Mesendoderm (in vitro differentiated cells): ENCODE data around the gene CNOT1. TPM values are rescaled to one million over a fixed set of nuclear protein-coding genes. Genes with fewer than 3 reads are reported as not detected.

Experiments used
- DNase-seq: peaks from one replicate; pipeline ENCODE4 v3.0.0; 2013
- H2AK5ac ChIP-seq: 2 replicates; pipeline ENCODE4 v1.6.1; 2013; ENCODE audit warnings: low read length, inconsistent platforms
- H2BK120ac ChIP-seq: 2 replicates; pipeline ENCODE4 v1.6.1; 2013; ENCODE audit warnings: low read depth, mild to moderate bottlenecking, low read length, moderate library complexity, mixed read lengths
- H2BK15ac ChIP-seq: replicated peaks from 2 replicates; pipeline ENCODE4 v1.6.1; 2013; ENCODE audit warnings: low read depth, mild to moderate bottlenecking, moderate library complexity
- H2BK5ac ChIP-seq: 2 replicates; pipeline ENCODE4 v1.6.1; 2013; ENCODE audit warnings: low read length, inconsistent platforms
- H3K18ac ChIP-seq: 2 replicates; pipeline ENCODE4 v1.6.1; 2013; ENCODE audit warnings: mild to moderate bottlenecking, low read length, mixed read lengths
- H3K23ac ChIP-seq: one replicate; pipeline ENCODE4 v1.6.1; 2013; ENCODE audit warnings: low read length
- H3K27ac ChIP-seq: 2 replicates; pipeline ENCODE4 v1.5.1; 2013; ENCODE audit warnings: low read depth, mild to moderate bottlenecking, inconsistent platforms, low read length, moderate library complexity
- H3K27me3 ChIP-seq: 2 replicates; pipeline ENCODE4 v1.6.1; 2013; ENCODE audit warnings: low read length, control low read depth, mild to moderate bottlenecking, inconsistent platforms; ENCODE audit not compliant: insufficient read depth, poor library complexity
- H3K36me3 ChIP-seq: 2 replicates; pipeline ENCODE4 v1.6.1; 2013; ENCODE audit warnings: low read length, inconsistent platforms; ENCODE audit not compliant: control insufficient read depth, insufficient read depth
- H3K4ac ChIP-seq: one replicate; pipeline ENCODE4 v1.6.1; 2013; ENCODE audit warnings: low read depth, mild to moderate bottlenecking, low read length, moderate library complexity
- H3K4me1 ChIP-seq: 2 replicates; pipeline ENCODE4 v1.6.1; 2013; ENCODE audit warnings: low read depth, low read length, inconsistent platforms; ENCODE audit not compliant: control insufficient read depth
- H3K4me2 ChIP-seq: 2 replicates; pipeline ENCODE4 v1.6.1; 2013; ENCODE audit warnings: low read length
- H3K4me3 ChIP-seq: 2 replicates; pipeline ENCODE4 v1.5.1; 2013; ENCODE audit warnings: mild to moderate bottlenecking, low read length
- H3K56ac ChIP-seq: one replicate; pipeline ENCODE4 v1.6.1; 2013; ENCODE audit warnings: low read length
- H3K79me1 ChIP-seq: 2 replicates; pipeline ENCODE4 v1.6.1; 2013; ENCODE audit warnings: low read length, inconsistent platforms
- H3K79me2 ChIP-seq: 2 replicates; pipeline ENCODE4 v1.6.1; 2013; ENCODE audit warnings: mild to moderate bottlenecking, low read length; ENCODE audit not compliant: control insufficient read depth, insufficient read depth
- H3K9ac ChIP-seq: 2 replicates; pipeline ENCODE4 v1.6.1; 2013; ENCODE audit warnings: low read length, inconsistent platforms
- H4K5ac ChIP-seq: one replicate; pipeline ENCODE4 v1.6.1; 2013; ENCODE audit warnings: low read length
- H4K8ac ChIP-seq: one replicate; pipeline ENCODE4 v1.6.1; 2013; ENCODE audit warnings: low read depth, mild to moderate bottlenecking, control low read depth, low read length, moderate library complexity
- WGBS: extraction: QIAGEN DNeasy Blood & Tissue Kit; methylation state at CpG from one replicate; pipeline ENCODE4 v1.1.7; 2013; ENCODE audit warnings: low lambda C conversion rate, missing lambda C conversion rate; ENCODE audit not compliant: insufficient coverage; ENCODE audit errors: extremely low coverage; 5-methylcytosine and 5-hydroxymethylcytosine counted together
- polyA plus RNA-seq, 2 experiments: library from polyadenylated mRNA; stranded (reverse); fragments of 200-250 nt; gene quantifications; one replicate each; pipeline ENCODE4 v1.2.3, GENCODE V29; 2013

Gene CNOT1
- polyA plus RNA-seq (2013, experiment 1 of 2), result 147 TPM
- polyA plus RNA-seq (2013, experiment 2 of 2), result 148 TPM

DNA sequence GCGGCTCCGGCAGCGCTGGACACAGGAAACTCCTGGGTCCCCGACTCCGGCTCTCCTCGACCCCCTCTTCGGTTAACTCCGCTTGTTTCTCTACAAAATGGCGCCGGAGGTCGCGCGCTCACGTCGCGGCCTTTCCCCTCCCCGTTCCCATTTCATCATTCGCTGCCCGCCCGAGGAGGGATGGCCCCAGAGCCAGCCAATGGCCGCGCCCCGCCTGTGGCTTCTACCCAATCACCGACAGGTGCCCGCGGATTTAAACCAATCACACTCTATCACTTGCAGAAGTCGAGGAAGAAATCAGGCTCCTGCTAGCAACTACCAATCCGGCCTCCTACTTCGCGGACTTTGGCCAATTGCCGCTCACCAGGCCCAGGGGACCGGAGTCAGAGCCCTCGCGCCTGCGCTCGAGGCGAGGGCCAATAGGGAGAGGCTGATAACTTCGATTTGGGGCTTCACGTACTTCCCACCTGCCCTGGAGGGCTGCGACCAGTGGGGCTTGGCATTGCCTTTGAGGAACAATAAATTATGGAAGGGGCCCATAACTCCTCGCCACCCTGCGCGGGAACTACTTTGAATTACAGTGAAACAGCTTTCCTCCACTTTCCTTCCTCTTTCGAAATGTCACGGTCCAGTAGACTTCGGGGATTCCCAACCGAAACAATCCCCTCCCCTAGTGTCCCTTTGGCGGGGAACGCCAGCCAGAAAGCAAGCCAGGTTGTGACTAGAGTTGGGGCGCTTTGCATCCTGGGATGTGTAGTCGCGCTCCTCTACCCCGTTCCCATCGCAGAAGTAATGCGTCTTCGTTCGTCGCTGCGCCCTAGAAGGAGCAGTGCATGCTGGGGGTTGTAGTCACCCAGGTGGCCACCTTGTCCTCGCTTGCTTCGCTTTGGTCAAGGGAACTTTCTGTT, at the start of gene CNOT1:
CNOT1 (minus strand) TSS at position 94 of the 908 bp plus-strand sequence. CDS start 30,489 bp downstream, outside the sequence.
- peak within 1 kb of the TSS; percentile 100 for H3K9ac ChIP-seq
- H2BK5ac ChIP-seq, result peak within 1 kb of the TSS; percentile 96
- peak within 1 kb of the TSS; percentile 99 for H3K23ac ChIP-seq
- peak; percentile 100 for DNase-seq
- H3K4me3 ChIP-seq, result peak within 1 kb of the TSS; percentile 99
- peaks cover 43% of the 10 kb centered on the region for H3K79me2 ChIP-seq
- H2AK5ac ChIP-seq, result peak within 1 kb of the TSS; percentile 30
- peak within 1 kb of the TSS; percentile 83 for H3K27ac ChIP-seq
- no peaks in the 10 kb centered on the region for H3K4me1 ChIP-seq
- no peaks in the 10 kb centered on the region for H3K36me3 ChIP-seq
- H4K8ac ChIP-seq, result no peak within 1 kb of the TSS
- H3K18ac ChIP-seq, result peak within 1 kb of the TSS; percentile 77
- H2BK120ac ChIP-seq, result peak within 1 kb of the TSS; percentile 8
- H4K5ac ChIP-seq, result no peak within 1 kb of the TSS
- H3K4ac ChIP-seq, result peak within 1 kb of the TSS; percentile 95
- H3K27me3 ChIP-seq, result no peaks in the 10 kb centered on the region
- H3K56ac ChIP-seq, result peak within 1 kb of the TSS; percentile 99
- H2BK15ac ChIP-seq, result no peak within 1 kb of the TSS
- no peaks in the 10 kb centered on the region for H3K79me1 ChIP-seq
- peak within 1 kb of the TSS; percentile 96 for H3K4me2 ChIP-seq
- no CpG with 5 or more reads among the region's 61 CpGs for WGBS

DNA sequence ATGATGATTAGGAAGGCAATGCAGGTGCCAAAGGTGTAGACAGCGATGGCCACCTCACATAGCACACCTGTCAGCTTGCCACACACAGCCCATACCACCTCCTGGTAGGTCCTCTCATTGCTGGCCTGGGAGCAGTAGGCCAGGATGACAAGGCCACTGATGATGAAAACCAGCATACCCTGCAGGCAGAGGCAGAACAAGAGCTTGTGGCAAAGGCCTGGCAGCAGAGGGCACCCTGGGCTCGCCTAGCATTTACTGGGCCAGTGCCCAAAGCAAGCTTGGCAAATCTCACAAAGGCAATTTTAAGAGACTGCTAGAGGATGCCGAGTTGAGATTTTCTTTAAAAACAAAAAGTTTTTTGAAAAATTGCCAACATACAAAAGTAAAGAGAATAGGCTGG, 49.1 kb upstream of the CNOT1 start:
- Histone ChIP-seq H4K5ac (no peak overlapping the region), H3K79me2 (no peaks in the 10 kb centered on the region), H3K18ac (no peak overlapping the region), H3K23ac (no peak overlapping the region), H3K36me3 (no peaks in the 10 kb centered on the region), H2AK5ac (no peak overlapping the region), H3K4me2 (no peak overlapping the region), H2BK120ac (no peak overlapping the region), H3K79me1 (peaks cover 5% of the 10 kb centered on the region), H3K27ac (no peak overlapping the region), H3K56ac (no peak overlapping the region), H3K4ac (no peak overlapping the region), H3K4me1 (no peaks in the 10 kb centered on the region), H3K9ac (no peak overlapping the region), H2BK5ac (no peak overlapping the region), H4K8ac (no peak overlapping the region), H3K4me3 (no peak overlapping the region), H2BK15ac (no peak overlapping the region), H3K27me3 (no peaks in the 10 kb centered on the region)
- no peak for DNase-seq
- no CpG with 5 or more reads among the region's 3 CpGs for WGBS

DNA sequence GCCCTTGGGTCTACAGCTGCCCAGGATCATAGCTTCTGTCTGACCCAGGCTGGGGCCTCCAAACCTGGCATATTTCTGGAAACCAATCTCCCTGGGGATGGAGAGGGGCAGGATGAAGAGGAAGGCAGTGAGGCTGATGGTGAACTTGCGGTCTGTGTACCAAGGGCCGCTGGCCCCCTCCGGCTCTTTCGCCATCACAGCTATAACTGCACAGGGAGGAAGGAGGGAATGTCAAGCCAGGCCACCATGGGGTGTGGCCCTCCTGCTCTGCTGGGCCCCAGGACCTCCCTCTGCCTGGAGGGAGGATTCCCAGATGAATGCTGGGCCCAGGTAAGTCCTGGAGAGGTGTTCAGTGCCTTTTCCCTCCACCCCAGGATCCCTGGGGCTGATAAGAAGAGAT, 48.6 kb upstream of the CNOT1 start:
- no peak overlapping the region for H4K5ac ChIP-seq
- no peak overlapping the region for H2BK120ac ChIP-seq
- no CpG with 5 or more reads among the region's 4 CpGs for WGBS
- H3K79me2 ChIP-seq, result no peaks in the 10 kb centered on the region
- H3K27ac ChIP-seq, result no peak overlapping the region
- no peak overlapping the region for H3K18ac ChIP-seq
- H3K9ac ChIP-seq, result no peak overlapping the region
- H3K4me1 ChIP-seq, result no peaks in the 10 kb centered on the region
- no peak overlapping the region for H3K56ac ChIP-seq
- peaks cover 2% of the 10 kb centered on the region for H3K79me1 ChIP-seq
- H3K23ac ChIP-seq, result no peak overlapping the region
- H4K8ac ChIP-seq, result no peak overlapping the region
- no peak overlapping the region for H3K4me3 ChIP-seq
- H2BK15ac ChIP-seq, result no peak overlapping the region
- H2BK5ac ChIP-seq, result no peak overlapping the region
- no peak overlapping the region for H3K4me2 ChIP-seq
- H2AK5ac ChIP-seq, result no peak overlapping the region
- no peaks in the 10 kb centered on the region for H3K27me3 ChIP-seq
- no peaks in the 10 kb centered on the region for H3K36me3 ChIP-seq
- H3K4ac ChIP-seq, result no peak overlapping the region
- DNase-seq, result no peak

DNA sequence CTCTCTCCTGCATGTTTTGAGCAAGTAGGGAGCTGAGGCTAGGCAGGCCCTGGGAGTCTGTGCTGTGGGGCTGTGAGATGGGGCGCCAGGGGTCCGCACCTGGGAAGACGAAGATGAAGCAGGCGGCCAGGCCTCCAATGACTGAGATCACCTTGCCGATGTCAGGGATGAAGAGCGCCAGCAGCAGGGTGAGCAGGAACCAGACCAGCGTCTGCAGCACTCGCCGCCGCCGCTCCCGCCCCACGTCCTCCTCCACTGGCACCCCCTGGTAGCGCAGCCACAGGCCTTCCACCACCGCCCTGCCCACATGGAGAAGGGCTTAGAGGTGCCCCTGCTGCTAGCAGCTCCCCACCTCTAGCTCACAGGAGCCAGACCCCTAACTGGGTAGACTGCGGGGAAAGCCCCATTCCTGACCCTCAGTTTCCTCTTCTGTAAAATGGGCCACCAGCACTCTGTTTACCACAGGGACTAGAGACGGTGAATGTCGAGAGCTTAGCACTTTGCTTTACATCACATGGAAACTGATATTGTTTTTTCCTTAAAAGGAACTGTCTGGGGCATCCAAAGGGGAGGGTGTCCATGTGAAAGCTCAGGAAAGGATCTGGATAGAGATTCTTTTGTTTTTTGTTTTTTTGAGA, 41.4 kb upstream of the CNOT1 start:
- DNase-seq, result no peak
- no peak overlapping the region for H3K23ac ChIP-seq
- no peak overlapping the region for H2AK5ac ChIP-seq
- H3K4ac ChIP-seq, result no peak overlapping the region
- no peaks in the 10 kb centered on the region for H3K4me1 ChIP-seq
- H2BK15ac ChIP-seq, result no peak overlapping the region
- no peak overlapping the region for H3K4me2 ChIP-seq
- no peak overlapping the region for H3K9ac ChIP-seq
- H3K36me3 ChIP-seq, result no peaks in the 10 kb centered on the region
- no peak overlapping the region for H3K18ac ChIP-seq
- no peaks in the 10 kb centered on the region for H3K79me2 ChIP-seq
- no peaks in the 10 kb centered on the region for H3K79me1 ChIP-seq
- no peak overlapping the region for H3K4me3 ChIP-seq
- no CpG with 5 or more reads among the region's 18 CpGs for WGBS
- no peak overlapping the region for H4K8ac ChIP-seq
- no peak overlapping the region for H2BK120ac ChIP-seq
- H3K27ac ChIP-seq, result no peak overlapping the region
- H3K27me3 ChIP-seq, result no peaks in the 10 kb centered on the region
- no peak overlapping the region for H2BK5ac ChIP-seq
- H4K5ac ChIP-seq, result no peak overlapping the region
- no peak overlapping the region for H3K56ac ChIP-seq

DNA sequence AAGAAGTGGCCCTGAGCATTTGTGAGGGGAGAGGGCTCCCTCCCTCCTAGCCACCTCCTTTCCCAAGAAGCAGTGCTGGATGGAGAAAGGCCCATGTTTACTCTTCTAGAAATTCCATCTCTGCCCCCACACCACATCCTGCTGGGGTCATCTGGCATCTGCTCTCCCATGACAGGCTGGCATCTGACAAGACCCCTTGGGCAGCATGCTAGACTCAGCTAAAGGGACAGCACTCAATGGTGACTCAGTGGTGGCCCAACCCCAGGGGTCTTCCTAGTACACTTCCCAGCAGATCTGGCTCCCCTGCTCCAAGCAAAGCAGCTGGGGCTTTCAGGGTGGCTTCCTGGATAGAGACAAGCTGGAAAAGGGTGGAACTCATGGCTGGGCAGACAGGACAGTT, 40.6 kb upstream of the CNOT1 start:
- H3K4me1 ChIP-seq, result no peaks in the 10 kb centered on the region
- H3K27me3 ChIP-seq, result no peaks in the 10 kb centered on the region
- H4K8ac ChIP-seq, result no peak overlapping the region
- H3K79me2 ChIP-seq, result no peaks in the 10 kb centered on the region
- H3K79me1 ChIP-seq, result no peaks in the 10 kb centered on the region
- no peak overlapping the region for H3K4ac ChIP-seq
- H3K18ac ChIP-seq, result no peak overlapping the region
- H2BK120ac ChIP-seq, result no peak overlapping the region
- no peak overlapping the region for H2BK15ac ChIP-seq
- H2AK5ac ChIP-seq, result no peak overlapping the region
- no peak for DNase-seq
- H3K36me3 ChIP-seq, result no peaks in the 10 kb centered on the region
- H3K56ac ChIP-seq, result no peak overlapping the region
- no peak overlapping the region for H3K4me3 ChIP-seq
- no peak overlapping the region for H4K5ac ChIP-seq
- H3K4me2 ChIP-seq, result no peak overlapping the region
- H2BK5ac ChIP-seq, result no peak overlapping the region
- no peak overlapping the region for H3K23ac ChIP-seq
- H3K27ac ChIP-seq, result no peak overlapping the region
- H3K9ac ChIP-seq, result no peak overlapping the region
